Gastrocnemius medialis (tissue), 4 donors: ENCODE results near the gene MYO18B.

ENCODE experiments used
- POLR2A ChIP-seq, 2 donors: fragments of 450-650 bp; IDR thresholded peaks; one replicate each; pipeline ENCODE4 v1.6.1; 2017; ENCODE audit warnings: antibody characterized with exemption in 2 of 2, mild to moderate bottlenecking in 2 of 2, moderate library complexity in 2 of 2
- TF ChIP-seq, protein P1 (sequence below), 5 experiments: fragments of 450-650 bp in 3 of 5; fragments of 200-600 bp in 2 of 5; sonication (generic) in 2 of 5; IDR thresholded peaks in 4 of 5; conservative IDR thresholded peaks in 1 of 5; 1 replicate in 4 of 5; 2 replicates in 1 of 5; pipeline ENCODE4 v1.5.1; 2016 to 2019; ENCODE audit warnings: antibody characterized with exemption in 5 of 5, mild to moderate bottlenecking in 3 of 5, moderate library complexity in 3 of 5

DNA sequence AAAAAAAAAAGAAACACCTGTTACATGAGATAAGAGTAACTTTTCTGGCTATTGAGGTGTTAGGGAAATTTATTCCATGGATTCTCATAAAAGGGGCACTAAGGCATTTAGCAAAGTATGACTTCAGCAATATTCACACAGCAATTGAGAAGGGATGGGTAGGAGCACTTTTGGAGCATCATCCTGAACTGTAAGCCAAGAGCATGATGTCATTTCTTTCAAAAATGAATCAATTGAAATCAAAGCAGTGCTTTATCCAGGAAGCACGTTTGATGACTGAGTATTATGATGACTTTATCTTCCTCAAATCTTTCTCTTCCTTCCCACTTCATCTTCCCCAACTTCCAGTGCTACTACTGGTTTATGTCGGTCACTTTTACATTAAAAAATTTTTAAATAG is 140.4 kb downstream of the MYO18B start:
- TF ChIP-seq POLR2A (IDR thresholded peaks at IDR 0.05): no peak
- TF ChIP-seq, protein P1, sequence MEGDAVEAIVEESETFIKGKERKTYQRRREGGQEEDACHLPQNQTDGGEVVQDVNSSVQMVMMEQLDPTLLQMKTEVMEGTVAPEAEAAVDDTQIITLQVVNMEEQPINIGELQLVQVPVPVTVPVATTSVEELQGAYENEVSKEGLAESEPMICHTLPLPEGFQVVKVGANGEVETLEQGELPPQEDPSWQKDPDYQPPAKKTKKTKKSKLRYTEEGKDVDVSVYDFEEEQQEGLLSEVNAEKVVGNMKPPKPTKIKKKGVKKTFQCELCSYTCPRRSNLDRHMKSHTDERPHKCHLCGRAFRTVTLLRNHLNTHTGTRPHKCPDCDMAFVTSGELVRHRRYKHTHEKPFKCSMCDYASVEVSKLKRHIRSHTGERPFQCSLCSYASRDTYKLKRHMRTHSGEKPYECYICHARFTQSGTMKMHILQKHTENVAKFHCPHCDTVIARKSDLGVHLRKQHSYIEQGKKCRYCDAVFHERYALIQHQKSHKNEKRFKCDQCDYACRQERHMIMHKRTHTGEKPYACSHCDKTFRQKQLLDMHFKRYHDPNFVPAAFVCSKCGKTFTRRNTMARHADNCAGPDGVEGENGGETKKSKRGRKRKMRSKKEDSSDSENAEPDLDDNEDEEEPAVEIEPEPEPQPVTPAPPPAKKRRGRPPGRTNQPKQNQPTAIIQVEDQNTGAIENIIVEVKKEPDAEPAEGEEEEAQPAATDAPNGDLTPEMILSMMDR (IDR thresholded peaks at IDR 0.05 in 4 of 5, conservative IDR thresholded peaks at IDR 0.05 in 1 of 5): no peak
